HT1080 (cell line): Measurements from ENCODE around the gene CX3CR1. TPM values are rescaled to one million over a fixed set of nuclear protein-coding genes. Genes with fewer than 3 reads are reported as not detected.

Source experiments
- DNase-seq: peaks from one replicate; pipeline ENCODE4 v3.0.0-alpha.2; 2015; ENCODE audit warnings: low read depth
- total RNA-seq: library from RNA; depleted of rRNA; stranded (reverse); fragments of >200 nt; shearing (Covaris generic); gene quantifications from 2 replicates; pipeline ENCODE4 v1.2.3, GENCODE V29; 2014

CX3CR1 gene
- total RNA-seq, 1 experiment from 2014 or later = not detected

DNA sequence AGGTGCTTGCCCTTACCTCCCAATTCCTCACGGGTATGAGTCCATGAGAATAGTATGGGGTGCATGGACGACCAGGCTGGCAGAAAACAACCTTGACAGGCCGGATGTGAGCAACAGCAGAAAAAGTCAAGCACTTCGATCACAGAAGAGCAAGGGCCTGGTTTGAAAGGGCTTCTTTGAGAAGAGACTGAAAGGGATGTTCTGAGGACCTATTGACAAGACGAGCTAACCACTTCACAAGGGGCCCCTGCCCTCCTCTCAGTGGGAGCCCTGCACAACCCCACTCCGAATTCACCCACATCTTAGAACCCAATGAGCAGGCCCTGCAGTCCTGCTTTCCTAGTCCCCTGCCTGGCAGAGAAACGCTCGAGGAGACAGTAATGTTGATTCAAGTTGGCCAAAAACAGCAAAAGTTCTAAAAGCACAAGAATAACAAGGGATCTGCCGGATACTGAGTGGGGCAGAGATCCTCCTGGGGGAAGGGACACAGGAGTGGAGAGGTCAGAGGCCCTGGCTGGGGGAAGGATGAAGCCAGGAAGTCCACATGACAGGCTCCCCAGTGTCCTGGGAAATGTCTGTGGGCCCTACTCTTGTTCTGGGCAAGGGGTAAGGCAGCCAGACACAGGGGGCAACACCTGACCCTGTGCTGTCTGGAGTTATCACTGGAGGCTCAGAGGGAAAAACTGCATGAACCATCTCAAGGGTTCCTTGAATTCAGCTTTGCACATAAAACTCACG, 14.8 kb upstream of the CX3CR1 start:
- DNase-seq = peak; percentile 21

- no peak for DNase-seq
Observed at GRCh38 chr3:39292961-39293360, 13.1 kb upstream of the CX3CR1 start.

- peak; percentile 60 for DNase-seq
Observed at GRCh38 chr3:39291903-39292329, 12.1 kb upstream of the CX3CR1 start.

GRCh38 chr3:39290255-39290654, 10.4 kb upstream of the CX3CR1 start:
- no peak for DNase-seq

DNA sequence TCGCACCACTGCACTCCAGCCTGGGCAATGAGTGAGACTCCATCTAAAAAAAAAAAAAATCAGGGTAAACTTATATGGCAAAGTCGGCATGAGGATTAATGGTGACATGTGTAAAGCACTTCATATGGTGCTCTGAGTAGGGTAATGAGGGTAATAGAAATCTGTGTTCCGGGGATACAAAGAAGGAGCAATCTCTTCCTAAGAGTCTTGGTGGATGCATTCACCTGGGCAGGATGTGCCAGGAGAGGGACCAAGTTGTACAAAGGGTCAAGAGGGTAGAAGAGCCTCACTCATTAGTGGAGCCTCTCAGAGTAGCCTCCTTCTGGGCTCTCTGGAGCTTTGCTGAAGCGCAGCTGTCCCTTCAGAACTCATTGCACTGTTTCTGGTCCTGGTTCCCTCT, 9.3 kb upstream of the CX3CR1 start:
- no peak for DNase-seq

DNA sequence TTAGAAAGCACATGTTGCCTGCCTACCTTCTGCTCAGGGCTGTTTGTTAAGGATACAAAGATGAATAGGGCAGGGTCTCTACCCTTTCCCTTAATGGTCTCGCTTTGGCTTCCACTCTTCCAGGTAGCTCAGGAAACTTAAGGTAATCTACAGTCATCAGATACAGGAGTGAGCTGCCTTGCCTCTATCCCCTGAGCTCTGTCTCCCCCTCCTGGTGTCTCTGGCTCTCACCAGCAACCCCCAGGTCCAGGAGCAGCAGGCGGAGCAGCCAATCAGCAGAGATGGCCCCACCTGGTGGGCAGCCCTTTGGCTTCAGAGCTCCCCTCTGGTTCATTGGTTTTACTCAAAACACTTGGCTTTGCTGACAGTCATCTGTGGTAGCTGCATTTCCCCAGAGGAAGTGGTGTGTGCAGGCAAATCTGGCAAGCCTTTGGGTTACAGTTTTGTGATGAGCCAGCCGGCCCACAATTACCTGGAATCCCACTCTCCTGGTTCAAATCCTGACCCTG, 8.5 kb upstream of the CX3CR1 start:
- DNase-seq = peak; percentile 85

DNA sequence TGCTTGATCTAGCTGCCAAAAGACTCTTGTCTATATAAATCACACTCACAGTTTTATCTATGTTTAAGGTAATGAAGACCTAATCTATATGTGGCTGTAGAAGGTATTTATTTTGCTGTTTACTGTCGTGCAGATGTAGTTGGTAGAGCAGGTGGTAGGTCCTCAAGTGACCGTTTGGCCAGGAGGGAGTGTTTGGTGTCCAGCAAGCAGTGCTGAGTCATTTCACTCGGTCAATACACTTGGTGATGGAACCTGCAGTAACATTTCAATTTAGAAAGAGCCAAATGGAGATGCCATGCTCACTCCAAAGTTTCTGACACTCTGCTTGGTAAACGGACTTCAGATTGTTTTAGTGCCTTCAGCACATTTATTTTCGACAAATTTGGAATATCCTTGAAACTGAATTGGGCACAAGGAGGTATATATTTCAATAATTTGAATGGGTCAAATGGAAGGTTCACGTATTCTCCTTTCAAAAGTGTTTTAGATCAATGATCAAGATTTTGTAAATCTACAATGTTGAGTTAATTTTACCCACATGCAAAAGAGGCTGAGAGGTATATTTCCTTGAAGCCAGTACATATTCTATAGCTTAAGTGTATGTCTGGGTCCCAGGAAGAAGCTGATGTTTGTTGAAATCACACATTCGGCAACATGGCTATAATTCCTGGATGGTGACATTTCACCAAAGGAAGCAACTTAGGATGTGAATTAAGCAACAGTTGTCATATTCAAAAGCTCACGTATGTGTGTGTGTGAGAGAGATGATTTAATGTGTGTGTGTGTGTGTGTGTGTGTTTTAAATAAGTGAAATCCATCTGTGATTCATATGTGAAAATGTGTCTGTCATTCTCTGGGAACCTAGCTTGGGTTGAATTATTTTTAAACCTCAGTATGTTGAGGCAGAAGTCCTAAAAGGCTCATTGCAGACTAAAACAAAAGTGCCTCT, 7.7 kb upstream of the CX3CR1 start:
- no peak for DNase-seq

- no peak for DNase-seq
Observed at GRCh38 chr3:39286771-39287170, 6.9 kb upstream of the CX3CR1 start.

DNA sequence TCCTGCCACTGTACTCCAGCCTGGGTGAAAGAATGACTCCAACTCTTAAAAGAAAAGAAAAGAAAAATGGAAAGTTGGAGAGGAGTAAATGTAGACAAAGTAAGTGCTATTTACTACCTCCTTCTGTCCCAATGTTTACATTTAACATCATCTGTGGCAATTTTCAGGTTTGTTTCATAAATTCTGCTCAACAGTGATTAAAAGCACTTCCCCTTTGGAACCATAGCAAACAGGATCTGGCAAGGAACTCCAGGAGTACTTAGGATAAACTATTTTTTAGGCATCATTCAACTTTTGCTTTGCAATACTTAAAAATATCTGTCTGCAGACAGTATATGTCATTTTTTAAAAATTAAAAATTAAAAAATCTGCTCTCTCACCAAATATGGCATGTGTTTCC, 5.5 kb upstream of the CX3CR1 start:
- no peak for DNase-seq

DNA sequence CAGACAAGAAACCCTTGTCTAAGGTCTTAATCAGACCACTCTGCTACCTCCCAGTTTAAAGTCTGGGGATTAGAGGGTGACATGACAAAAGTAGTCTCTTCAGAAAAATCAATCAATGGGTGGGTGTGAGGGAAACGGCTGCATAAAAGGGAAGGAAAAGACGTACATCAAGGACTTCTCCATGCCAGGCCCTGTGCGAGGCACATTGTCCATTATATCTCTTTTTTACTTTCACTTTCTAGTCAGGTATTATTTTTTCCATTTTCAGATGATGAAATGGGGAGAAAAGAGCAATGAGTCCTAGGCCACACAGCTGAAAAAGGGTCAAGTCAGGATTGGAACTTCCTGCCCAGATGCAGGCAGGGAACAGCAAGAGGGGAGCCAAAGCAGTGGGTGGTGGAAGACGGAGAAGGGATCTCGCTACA, 4.6 kb upstream of the CX3CR1 start:
- DNase-seq = no peak

DNA sequence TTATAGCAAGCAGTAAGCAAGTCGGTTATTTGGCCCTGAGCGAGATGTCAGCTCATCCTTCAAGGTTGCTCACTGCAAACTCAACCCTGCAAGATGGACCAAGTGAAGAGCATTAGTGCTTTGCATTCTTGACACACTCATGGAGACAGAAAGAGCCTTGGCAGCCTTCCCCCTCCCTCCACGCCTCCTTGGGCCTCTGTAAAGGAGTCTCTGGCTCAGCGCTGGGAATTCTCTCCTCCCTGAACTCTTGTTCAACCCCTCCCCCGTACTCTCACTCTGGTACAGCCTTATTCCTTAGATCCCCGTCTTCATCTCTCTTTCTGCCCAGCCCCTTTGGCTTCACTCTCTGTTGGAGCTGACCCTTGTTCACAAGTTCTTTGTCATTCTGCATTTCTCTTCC, 2.2 kb upstream of the CX3CR1 start:
- DNase-seq = no peak

DNA sequence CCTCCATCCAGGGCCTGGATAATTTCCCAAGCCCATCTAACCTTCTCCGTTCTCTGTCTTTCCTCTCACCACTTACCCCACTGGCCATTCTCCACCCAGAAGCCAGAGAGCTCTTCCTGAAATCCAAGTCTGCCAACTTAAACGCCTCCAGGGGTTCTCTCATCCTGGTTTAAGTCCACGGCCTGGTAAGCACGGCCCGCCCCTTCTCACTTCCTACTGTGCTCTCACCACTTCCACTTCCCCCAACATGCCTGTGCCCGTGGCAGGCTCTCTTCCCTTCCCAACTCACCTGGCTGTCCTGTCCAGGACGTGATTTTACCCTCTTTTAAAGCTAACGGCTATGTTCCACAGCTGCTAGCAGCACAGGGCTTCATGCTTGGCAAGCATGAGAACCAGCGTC, 1.7 kb upstream of the CX3CR1 start:
- DNase-seq = no peak

DNA sequence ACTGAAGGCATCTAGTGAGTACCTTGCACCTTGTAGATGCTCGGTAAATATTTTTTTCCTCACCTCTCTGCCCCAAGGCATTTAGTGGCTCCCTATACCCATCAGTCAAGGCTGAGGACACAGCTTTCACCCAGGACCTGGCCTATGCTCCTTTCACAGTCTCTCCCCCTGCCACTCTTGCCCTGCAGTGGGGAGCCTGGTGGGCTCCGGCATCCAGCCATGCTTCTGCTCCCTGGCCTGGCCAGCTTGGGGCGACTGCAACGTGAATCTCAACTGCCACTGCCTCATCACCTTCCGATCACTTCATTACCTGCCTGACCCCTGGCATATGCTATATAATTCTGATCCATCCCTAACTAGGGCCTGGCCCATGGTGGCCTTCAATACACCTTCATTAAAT, 735 bp upstream of the CX3CR1 start:
- no peak for DNase-seq

- no peak for DNase-seq
Observed at GRCh38 chr3:39278616-39278935, 1.3 kb downstream of the CX3CR1 start.

DNA sequence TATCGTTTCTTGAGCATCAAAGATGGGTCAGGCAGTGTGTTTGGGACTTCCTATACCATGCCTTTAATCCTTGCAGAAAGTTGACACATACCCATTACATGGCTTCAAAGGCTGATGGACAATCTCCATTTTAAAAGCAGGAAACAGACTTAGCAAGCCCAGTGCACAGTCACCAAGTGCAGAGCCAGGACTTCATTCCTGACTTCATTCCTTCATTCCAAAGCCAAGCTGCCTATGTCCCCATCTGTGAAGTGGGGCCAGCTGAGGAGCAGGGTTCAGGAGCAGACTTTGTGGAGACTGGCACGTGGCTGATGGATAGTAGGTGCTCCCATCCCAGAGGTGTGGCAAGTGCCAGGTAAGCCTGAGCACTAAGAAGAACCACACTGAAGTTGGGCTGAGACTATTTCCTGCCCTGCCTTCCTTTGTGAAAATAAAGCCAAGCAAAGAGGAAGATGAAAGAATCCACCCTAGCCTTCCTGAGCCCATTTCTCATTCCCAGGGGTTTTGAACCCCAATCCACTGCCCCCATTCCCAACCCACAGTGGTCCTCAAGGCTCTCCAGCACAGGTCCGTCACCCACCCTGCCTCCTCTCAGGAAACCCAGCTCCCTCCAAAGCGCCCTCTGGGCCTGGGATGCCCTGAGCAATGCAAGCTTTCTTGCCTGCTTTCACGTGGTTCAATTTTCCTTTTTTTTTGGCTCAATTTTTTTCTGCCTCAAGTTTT, 1.8 kb downstream of the CX3CR1 start:
- DNase-seq = no peak

DNA sequence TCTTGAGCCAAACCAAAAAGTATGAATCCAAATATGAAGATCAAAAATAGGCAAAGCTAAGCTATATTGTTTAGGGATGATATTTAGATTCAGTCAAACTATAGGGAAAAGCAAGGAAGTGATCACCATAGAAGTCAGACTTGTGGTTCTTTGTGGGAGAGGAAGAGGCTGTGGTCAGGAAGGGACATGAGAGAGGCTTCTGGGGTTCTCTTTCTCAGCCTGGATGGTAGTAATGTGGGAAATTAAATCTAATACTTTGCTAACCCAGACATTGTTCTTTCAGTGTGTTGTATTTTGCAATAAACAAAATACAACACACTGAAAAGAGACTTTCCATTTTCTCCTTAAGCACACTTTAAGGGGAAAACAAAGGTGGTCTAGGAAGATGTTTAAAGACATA, 3.1 kb downstream of the CX3CR1 start:
- no peak for DNase-seq

- no peak for DNase-seq
Observed at GRCh38 chr3:39275963-39276593, 3.8 kb downstream of the CX3CR1 start.

- DNase-seq = no peak
Observed at GRCh38 chr3:39275052-39275451, 4.8 kb downstream of the CX3CR1 start.

- no peak for DNase-seq
Observed at GRCh38 chr3:39273119-39273518, 6.7 kb downstream of the CX3CR1 start.

- DNase-seq = no peak
Observed at GRCh38 chr3:39272191-39272590, 7.6 kb downstream of the CX3CR1 start.

- no peak for DNase-seq
Observed at GRCh38 chr3:39271363-39271914, 8.4 kb downstream of the CX3CR1 start.
